ENCODE measurements around the gene DNAJC30. TPM values are rescaled to one million over a fixed set of nuclear protein-coding genes. Genes with fewer than 3 reads are reported as not detected.
A peak's percentile ranks its signal among the peaks of the same experiment; 100 is the strongest.

Gene DNAJC30
- total and polyA plus RNA-seq, 10 of the 15 experiments (the other 5 are each of a cell fraction or from before 2014, with no cell fraction given) = 2.1 to 19.0 (median 7.9) TPM

GRCh38 chr7:73696372-73696771, 13.1 kb upstream of the DNAJC30 start:
- FAIRE-seq = no peak
- no TSS peak for BruUV-seq (replicated peaks)
- CTCF ChIA-PET = interaction anchor here (2.1 kb wide), 1 partner anchor 90 kb away, joined by 7 read pairs; no protein-coding TSS in a partner anchor

GRCh38 chr7:73690646-73691045, 7.4 kb upstream of the DNAJC30 start:
- Histone ChIP-seq H2AFZ (ENCODE audit: control insufficient read depth, low read depth, low read length) (no peak overlapping the region), H3K4me1 (ENCODE audit: control insufficient read depth, insufficient read depth, low read length) (peaks cover 7% of the 10 kb centered on the region), H3K36me3 (ENCODE audit: control insufficient read depth in 2 of 2, insufficient read depth in 2 of 2, low read length in 1 of 2) (peaks cover 15 to 28% of the 10 kb centered on the region in 2 experiments), H3K9ac (ENCODE audit: control insufficient read depth, insufficient read depth, low read length) (no peak overlapping the region), H3K79me2 (ENCODE audit: control insufficient read depth, insufficient read depth, low read length) (peaks cover 2% of the 10 kb centered on the region), H3K9me3 (replicated peaks; ENCODE audit: control insufficient read depth, insufficient read depth, low read length) (no peaks in the 10 kb centered on the region), H4K20me1 (ENCODE audit: control insufficient read depth, insufficient read depth) (no peaks in the 10 kb centered on the region), H3K27ac (ENCODE audit: control insufficient read depth, insufficient read depth) (no peak overlapping the region), H3K4me2 (ENCODE audit: control insufficient read depth, insufficient read depth) (no peak overlapping the region), H3K4me3 (no peak overlapping the region), H3K27me3 (replicated peaks in 1 of 2; ENCODE audit: control insufficient read depth in 2 of 2, insufficient read depth in 2 of 2, low read length in 1 of 2) (no peaks in the 10 kb centered on the region)
- ChIA-PET SMC1A (ENCODE audit: uncharacterized antibody, unreplicated experiment) (no interaction called here), POLR2A (interaction anchor here (1.3 kb wide), 1 partner anchor 26 kb away, joined by 4 read pairs; no protein-coding TSS in a partner anchor), RAD21 (ENCODE audit: unreplicated experiment) (no interaction called here), CTCF (interaction anchor here (1.5 kb wide), 1 partner anchor 10 kb away, joined by 3 read pairs; no protein-coding TSS in a partner anchor)
- FAIRE-seq = no peak
- in situ Hi-C loops (cut with MboI) = no loop called here
- intact Hi-C loops (cut with micrococcal nuclease; ENCODE audit: unreplicated experiment) = no loop called here
- BruUV-seq (replicated peaks) = no TSS peak
- no peak for ATAC-seq
- WGBS (ENCODE audit: insufficient coverage, insufficient replicate concordance, low lambda C conversion rate, missing lambda C conversion rate) = 97% methylated on average over 7 of the region's 7 CpGs
- DNase-seq (ENCODE audit: low read depth, low spot score) = no peak
- no peak for TF ChIP-seq MYB (IDR thresholded peaks at IDR 0.05; ENCODE audit: borderline replicate concordance, low read depth, low read length)
- no peak for TF ChIP-seq IRF5 (IDR thresholded peaks at IDR 0.05; ENCODE audit: borderline replicate concordance)
- no peak for TF ChIP-seq TCF7 (IDR thresholded peaks at IDR 0.05; ENCODE audit: borderline replicate concordance)
- no peak for TF ChIP-seq SUPT20H (IDR thresholded peaks at IDR 0.05; ENCODE audit: borderline replicate concordance, control insufficient read depth, low read depth, low read length)
- TF ChIP-seq NR2F1 (conservative IDR thresholded peaks at IDR 0.05) = no peak
- TF ChIP-seq HDAC2 (IDR thresholded peaks at IDR 0.05) = no peak
- TF ChIP-seq NR2C1 (IDR thresholded peaks at IDR 0.05) = no peak
- no peak for TF ChIP-seq POU2F2 (IDR thresholded peaks at IDR 0.05; ENCODE audit: borderline replicate concordance, low read depth, low read length)
- TF ChIP-seq MEF2B (IDR thresholded peaks at IDR 0.05; ENCODE audit: partially characterized antibody, poor library complexity, severe bottlenecking) = no peak
- TF ChIP-seq ATF2 (IDR thresholded peaks at IDR 0.05; ENCODE audit: low read length) = no peak
- TF ChIP-seq RB1 (IDR thresholded peaks at IDR 0.05; ENCODE audit: borderline replicate concordance) = no peak
- TF ChIP-seq TARDBP (IDR thresholded peaks at IDR 0.05; ENCODE audit: borderline replicate concordance) = no peak

More at GRCh38 chr7:73696372-73696771, 13.1 kb upstream of the DNAJC30 start:
- Histone ChIP-seq H3K79me2 (ENCODE audit: control insufficient read depth, insufficient read depth, low read length) (no peaks in the 10 kb centered on the region), H3K4me1 (ENCODE audit: control insufficient read depth, insufficient read depth, low read length) (no peaks in the 10 kb centered on the region), H2AFZ (ENCODE audit: control insufficient read depth, low read depth, low read length) (no peak overlapping the region), H3K27me3 (replicated peaks in 1 of 2; ENCODE audit: control insufficient read depth in 2 of 2, insufficient read depth in 2 of 2, low read length in 1 of 2) (no peaks in the 10 kb centered on the region), H3K27ac (ENCODE audit: control insufficient read depth, insufficient read depth) (no peak overlapping the region), H4K20me1 (ENCODE audit: control insufficient read depth, insufficient read depth) (no peaks in the 10 kb centered on the region), H3K9ac (ENCODE audit: control insufficient read depth, insufficient read depth, low read length) (no peak overlapping the region), H3K4me2 (ENCODE audit: control insufficient read depth, insufficient read depth) (no peak overlapping the region), H3K36me3 (ENCODE audit: control insufficient read depth in 2 of 2, insufficient read depth in 2 of 2, low read length in 1 of 2) (peaks cover 19 to 41% of the 10 kb centered on the region in 2 experiments), H3K9me3 (replicated peaks; ENCODE audit: control insufficient read depth, insufficient read depth, low read length) (no peaks in the 10 kb centered on the region), H3K4me3 (no peak overlapping the region)
- WGBS (ENCODE audit: insufficient coverage, insufficient replicate concordance, low lambda C conversion rate, missing lambda C conversion rate) = 88% methylated on average over 4 of the region's 4 CpGs
- SMC1A ChIA-PET (ENCODE audit: uncharacterized antibody, unreplicated experiment) = no interaction called here
- in situ Hi-C loops (cut with MboI) (no loop called here), intact Hi-C loops (cut with micrococcal nuclease; ENCODE audit: unreplicated experiment) (no loop called here)
- RAD21 ChIA-PET (ENCODE audit: unreplicated experiment) = no interaction called here
- DNase-seq (ENCODE audit: low read depth, low spot score) (no peak), ATAC-seq (no peak)
- POLR2A ChIA-PET = no interaction called here
- TF ChIP-seq IRF5 (IDR thresholded peaks at IDR 0.05; ENCODE audit: borderline replicate concordance) = no peak
- TF ChIP-seq POLR2AphosphoS5 (IDR thresholded peaks at IDR 0.05; ENCODE audit: low read length) = peak; percentile 60
